GM18907 (cell line): ENCODE results near the gene GLTPD2.

Experiments used
- ATAC-seq: cut with Tn5 transposase; IDR thresholded peaks from one replicate; pipeline ENCODE4 v1.9.1; 2021; ENCODE audit warnings: mild to moderate bottlenecking, moderate library complexity; ENCODE audit not compliant: unreplicated experiment

The GLTPD2 gene

DNA sequence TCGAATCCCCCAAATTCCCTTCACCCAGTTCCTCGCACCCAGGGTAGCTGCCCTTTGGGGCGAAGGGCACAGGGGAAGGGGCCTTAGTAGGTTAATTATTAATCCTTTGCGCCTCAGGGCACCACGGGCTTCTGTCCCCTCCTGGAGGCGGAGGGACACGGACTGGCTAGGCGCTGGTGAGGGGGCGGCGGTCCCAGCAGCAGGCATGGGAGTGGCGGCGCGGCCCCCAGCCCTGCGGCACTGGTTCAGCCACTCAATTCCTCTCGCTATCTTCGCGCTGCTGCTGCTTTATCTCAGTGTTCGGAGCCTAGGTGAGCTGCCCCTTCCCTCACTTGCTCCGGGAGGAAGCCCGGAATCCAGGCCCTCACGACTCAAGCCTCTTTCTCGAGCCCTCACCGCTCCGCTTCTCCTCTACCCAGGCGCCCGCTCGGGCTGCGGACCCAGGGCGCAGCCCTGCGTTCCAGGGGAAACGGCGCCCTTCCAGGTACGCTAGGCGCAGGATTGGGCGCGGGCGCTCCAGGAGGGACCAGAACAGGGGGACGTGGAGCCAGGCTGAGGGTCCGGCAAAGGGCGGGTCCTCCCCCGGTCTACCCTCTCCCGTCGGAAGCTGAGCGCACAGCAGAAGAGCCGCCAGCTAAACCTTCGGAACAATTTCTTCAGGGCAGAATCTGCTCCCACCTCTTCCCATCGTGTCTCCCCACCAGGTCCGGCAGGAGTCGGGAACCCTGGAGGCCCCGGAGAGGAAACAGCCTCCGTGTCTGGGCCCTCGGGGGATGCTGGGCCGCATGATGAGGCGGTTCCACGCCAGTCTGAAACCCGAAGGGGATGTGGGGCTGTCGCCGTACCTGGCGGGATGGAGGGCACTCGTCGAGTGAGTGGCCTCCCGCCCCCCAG is at the start of gene GLTPD2:
Gene GLTPD2 (plus strand): TSS at position 158 of the 894 bp plus-strand sequence. CDS start 48 bp downstream, at position 206.
- no peak for ATAC-seq

- ATAC-seq, result peak; percentile 46
These were observed 49.4 kb upstream of the GLTPD2 start, which contains the start of the genes CXCL16 and ZMYND15 for GRCh38 chr17:4739122-4740024. CXCL16 (minus strand) TSS chr17:4739928; CDS start chr17:4739339, 589 bp downstream. ZMYND15 (plus strand) TSS chr17:4739833; CDS start chr17:4740549, 716 bp downstream.

DNA sequence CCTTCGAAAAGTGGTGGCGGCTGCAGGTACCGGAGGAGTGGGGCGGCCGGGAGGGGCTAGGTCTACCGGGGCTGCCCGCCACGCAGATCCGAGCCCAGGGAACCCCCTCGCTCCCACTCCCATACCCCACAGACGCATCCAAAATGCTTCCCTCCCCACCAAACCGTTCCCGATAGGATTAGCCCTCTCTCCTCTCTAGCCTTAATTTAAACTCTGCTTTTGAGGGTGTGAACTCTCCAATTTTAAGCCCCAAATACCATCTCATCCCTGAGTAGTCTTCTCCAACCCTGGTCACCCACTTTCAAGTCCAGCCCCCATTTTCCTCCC is 48.8 kb upstream of the GLTPD2 start:
- no peak for ATAC-seq

DNA sequence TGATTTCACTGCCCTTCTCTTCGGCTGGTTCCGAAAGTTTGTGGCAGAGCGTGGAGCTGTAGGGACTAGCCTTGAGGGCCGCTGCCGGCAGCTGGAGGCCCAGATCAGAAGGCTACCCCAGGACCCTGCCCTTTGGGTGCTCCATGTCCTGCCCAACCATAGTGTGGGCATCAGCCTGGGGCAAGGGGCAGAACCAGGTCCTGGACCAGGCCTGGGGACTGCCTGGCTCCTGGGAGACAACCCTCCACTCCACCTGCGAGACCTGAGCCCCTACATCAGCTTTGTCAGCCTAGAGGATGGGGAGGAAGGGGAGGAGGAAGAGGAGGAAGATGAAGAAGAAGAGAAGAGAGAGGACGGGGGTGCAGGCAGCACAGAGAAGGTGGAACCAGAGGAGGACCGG is 48.2 kb upstream of the GLTPD2 start:
- no peak for ATAC-seq

DNA sequence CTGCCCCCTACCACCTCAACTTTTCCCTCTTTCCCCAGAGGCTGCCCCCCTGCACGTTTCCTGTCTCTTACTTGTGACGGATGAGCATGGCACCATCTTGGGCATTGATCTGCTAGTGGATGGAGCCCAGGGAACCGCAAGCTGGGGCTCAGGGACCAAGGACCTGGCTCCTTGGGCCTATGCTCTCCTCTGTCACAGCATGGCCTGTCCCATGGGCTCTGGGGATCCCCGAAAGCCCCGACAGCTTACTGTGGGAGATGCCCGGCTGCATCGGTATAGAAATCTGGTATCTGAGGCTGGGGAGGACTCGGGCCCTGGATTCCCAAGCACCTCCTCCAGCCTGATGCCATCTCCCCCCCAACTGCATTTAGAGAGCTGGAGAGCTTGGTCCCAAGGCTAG is 47.2 kb upstream of the GLTPD2 start:
- no peak for ATAC-seq

DNA sequence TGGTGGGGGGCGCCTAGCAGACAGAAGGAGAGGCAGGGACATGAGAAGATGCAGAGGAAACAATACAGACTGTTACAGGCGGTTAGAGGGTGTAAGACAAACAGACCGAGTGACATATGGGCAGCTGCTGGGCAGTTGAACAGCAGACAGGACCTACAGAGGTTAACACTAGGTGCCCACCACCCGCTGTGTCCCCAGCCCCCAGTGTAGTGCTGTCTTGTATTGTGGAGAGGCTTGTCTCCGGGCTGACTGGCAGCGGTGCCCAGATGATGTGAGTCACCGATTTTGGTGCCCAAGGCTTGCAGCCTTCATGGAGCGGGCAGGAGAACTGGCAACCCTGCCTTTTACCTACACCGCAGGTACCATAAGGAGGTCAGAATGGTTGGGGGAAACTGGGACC is 46.6 kb upstream of the GLTPD2 start:
- no peak for ATAC-seq

DNA sequence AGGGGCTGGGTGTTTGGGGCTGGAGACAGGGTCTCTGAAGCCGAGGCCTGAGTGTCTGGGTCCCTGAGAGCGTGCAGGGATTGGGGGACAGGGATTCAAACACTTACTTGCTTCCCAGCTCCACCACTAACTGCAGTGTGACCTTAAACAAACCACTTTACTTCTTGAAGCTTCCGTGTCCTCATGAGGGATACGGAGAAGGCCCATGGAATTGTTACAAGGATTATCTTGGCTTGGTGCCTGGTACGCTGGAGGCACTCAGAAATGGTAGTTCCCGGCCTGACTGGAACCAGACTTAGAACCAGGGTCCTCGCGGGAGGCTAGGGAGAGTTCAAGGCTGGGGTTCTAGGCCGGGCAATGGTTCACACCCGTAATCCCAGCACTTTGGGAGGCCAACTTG is 46.1 kb upstream of the GLTPD2 start:
- ATAC-seq, result no peak

- ATAC-seq, result no peak
These were observed 45.5 kb upstream of the GLTPD2 start for GRCh38 chr17:4743216-4743615.

GRCh38 chr17:4743898-4744297 is 44.9 kb upstream of the GLTPD2 start:
- ATAC-seq, result no peak

- ATAC-seq, result no peak
These were observed 43.5 kb upstream of the GLTPD2 start for GRCh38 chr17:4744999-4745969.

- ATAC-seq, result no peak
These were observed 40.9 kb upstream of the GLTPD2 start for GRCh38 chr17:4747847-4748246.

DNA sequence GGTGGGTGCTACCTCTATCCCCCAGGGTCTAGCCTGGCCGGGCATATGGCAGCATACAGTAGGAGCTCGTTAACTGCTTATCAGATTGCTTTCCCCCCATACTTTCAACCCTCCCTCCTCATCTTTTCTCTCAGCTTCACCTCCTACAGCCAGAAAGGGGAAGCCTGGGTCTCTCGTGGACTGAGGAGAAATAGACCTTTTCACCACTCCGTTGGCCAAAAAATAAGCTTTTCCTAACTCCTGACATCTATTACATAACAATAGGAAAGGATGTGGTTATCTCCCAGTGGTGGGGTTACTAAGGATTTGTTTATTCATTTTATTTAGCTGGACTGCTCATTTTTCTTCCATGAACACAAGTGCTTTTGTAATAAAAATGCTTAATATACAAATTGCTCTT is 40.1 kb upstream of the GLTPD2 start:
- ATAC-seq, result no peak

GRCh38 chr17:4750606-4751005 is 38.2 kb upstream of the GLTPD2 start:
- ATAC-seq, result no peak

DNA sequence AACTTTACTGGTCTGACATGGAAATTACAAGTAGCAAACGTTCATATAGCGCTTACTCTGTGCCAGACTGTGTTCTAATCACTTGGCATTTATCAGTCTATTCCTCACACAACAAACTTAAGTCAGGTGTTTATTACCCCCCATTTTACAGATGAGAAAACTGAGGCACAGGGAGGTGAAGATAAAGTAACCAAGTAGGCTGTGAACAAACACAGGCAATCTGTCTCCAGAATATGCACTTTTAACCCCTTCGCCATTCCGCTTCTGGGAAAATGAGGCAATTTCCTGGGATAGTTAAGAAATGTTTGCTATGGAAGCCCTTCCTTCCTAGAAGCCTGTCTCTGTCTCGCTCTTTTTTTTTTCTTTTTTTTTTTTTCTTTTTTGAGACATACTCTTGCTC is 36.8 kb upstream of the GLTPD2 start:
- no peak for ATAC-seq

GRCh38 chr17:4753392-4753791 is 35.4 kb upstream of the GLTPD2 start:
- ATAC-seq, result no peak

GRCh38 chr17:4759776-4760236 is 29.0 kb upstream of the GLTPD2 start:
- no peak for ATAC-seq

GRCh38 chr17:4764595-4764994 is 24.2 kb upstream of the GLTPD2 start:
- no peak for ATAC-seq

DNA sequence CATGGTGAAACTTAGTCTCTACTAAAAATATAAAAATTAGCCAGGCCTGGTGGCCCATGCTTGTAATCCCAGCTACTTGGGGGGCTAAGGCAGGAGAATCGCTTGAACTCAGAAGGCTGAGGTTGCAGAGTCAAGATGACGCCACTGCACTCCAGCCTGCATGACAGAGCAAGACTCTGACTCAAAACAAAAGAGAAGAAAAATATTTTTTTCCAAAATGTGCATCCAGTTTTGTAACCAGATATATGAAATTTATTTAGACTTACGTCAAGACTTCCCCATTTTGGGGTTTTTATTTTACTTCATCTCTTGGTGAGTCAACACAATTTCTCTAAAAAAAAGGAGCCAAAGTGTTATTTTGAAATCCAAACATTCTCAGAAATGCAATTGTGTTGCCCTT is 22.6 kb upstream of the GLTPD2 start:
- ATAC-seq, result no peak

GRCh38 chr17:4766723-4767122 is 22.0 kb upstream of the GLTPD2 start:
- no peak for ATAC-seq

DNA sequence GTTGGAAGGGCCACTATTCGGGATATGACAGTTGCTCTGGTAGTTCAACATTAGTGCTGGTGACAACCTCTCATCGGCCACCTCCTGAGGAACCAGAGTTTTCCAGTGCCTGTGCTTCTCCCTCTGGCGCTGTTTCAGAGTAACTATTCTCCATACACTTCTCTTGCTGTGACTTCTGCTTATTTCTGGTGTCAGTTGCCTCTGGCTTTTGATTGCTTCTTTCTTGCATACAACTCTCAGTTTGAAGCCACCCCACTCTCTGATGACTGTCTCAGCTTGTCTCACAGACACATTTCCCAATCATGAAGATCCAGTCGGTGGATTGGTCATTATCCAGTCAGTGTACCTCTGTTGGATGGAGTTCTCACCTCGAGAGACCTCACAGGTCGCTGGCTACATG is 20.5 kb upstream of the GLTPD2 start:
- no peak for ATAC-seq
